ENCODE data around the gene ZKSCAN2.

ZKSCAN2 gene

DNA sequence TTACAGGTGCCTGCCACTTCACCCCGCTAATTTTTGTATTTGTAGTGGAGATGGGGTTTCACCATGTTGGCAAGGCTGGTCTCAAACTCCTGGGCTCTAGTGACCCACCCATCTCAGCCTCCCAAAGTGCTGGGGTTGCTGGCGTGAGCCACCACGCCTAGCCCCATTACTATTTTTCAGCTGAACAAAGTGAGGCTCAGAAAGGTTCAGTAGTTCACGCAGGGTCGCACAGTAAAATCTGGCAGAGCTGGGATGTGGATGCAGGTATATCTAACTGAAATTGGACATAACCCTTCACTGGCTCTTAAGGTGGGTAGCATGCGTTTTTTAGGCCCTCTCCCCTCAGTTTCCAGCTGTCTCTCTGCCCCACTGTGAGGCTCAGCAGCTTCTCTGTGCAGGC, 33.7 kb downstream of the ZKSCAN2 start:
- no peak for DNase-seq (ENCODE audit: low spot score)

GRCh38 chr16:25222959-25223358, 34.7 kb downstream of the ZKSCAN2 start:
- no peak for DNase-seq (ENCODE audit: low spot score)

- no peak for DNase-seq (ENCODE audit: low spot score)
Measured at GRCh38 chr16:25219070-25219737, 38.4 kb downstream of the ZKSCAN2 start.

DNA sequence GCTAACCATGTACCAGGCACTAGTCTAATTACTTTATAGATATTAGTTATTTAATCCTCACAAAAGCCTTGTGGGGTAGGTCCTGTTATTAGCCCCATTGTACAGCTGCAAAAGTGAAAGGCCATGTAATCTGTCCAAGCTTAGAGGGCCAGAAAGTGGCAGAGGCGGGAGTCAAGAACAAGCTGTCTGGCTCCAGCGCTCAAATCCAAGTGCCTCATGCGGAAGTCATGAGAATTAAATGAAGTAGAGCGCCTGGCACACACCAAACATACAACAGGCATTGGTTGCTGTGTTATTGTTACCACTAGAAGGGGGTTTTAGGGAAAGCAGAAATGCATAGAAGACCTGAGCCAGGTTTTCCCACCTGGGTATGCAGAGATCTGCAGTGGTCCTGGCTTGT, 39.7 kb downstream of the ZKSCAN2 start:
- no peak for DNase-seq (ENCODE audit: low spot score)

DNA sequence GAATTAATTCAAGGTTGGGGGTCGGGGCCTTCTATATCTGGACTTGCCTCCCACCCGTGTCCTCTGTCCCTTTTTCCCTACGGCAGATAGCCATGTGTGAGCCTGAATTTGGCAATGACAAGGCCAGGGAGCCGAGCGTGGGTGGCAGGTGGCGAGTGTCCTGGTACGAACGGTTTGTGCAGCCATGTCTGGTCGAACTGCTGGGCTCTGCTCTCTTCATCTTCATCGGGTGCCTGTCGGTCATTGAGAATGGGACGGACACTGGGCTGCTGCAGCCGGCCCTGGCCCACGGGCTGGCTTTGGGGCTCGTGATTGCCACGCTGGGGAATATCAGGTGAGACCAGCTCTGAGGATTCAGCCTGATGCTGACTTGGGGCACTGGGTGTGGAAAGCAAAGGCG, 40.5 kb downstream of the ZKSCAN2 start:
- no peak for DNase-seq (ENCODE audit: low spot score)

DNA sequence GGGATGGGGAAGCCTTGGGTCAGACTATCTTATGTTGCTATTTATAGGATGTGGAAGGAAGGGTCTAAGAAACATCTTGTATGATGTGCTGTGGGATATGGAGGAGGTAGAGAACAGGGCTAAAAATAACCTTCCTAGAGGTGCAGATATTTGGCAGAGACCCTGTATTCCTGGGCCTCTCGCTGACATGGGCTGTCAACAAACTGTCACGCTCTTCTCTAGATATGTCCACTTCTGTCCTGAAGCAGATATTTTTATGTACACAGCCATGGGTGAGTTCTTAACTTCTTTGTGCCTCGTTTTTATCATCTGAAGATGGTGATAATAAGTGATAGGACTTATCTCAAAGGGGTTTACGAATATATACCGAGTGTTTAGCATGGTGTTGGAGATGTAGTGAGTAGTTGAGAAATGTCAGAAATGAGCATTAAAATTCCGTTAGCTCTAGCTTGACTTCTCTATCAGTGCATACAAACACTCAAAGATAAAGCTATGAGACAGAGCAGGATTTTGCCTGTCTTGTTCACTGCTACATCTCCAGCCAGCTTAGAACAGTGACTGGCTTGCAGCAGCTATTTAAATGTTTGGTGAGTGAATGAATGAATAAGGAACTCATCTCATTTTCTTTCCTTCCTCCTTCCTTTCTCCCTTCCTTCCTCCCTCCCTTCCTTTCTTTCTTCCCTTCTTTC, 43.8 kb downstream of the ZKSCAN2 start:
- no peak for DNase-seq (ENCODE audit: low spot score)

GRCh38 chr16:25212636-25213035, 45.0 kb downstream of the ZKSCAN2 start:
- DNase-seq (ENCODE audit: low spot score), result no peak

GRCh38 chr16:25210758-25211157, 46.9 kb downstream of the ZKSCAN2 start:
- peak; percentile 30 for DNase-seq (ENCODE audit: low spot score)

DNA sequence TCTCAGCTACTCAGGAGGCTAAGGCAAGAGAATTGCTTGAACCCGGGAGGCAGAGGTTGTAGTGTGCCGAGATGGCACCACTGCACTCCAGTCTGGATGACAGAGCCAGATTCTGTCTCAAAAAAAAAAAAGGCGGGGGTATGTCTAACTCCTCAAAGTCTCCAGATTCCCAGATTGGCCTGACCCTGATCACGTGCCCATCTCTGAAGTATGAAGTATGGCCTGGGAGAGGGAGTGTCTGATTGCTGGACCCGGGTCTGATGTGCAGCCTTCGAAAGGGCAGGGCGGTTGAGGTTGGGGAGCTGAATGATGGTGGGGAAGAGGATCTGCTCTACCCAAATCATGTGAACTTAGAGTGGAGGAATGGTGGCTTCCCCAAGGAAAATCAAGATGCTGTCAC, 58.2 kb downstream of the ZKSCAN2 start:
- DNase-seq (ENCODE audit: low spot score), result no peak

- no peak for DNase-seq (ENCODE audit: low spot score)
Measured at GRCh38 chr16:25198021-25198420, 59.6 kb downstream of the ZKSCAN2 start.

DNA sequence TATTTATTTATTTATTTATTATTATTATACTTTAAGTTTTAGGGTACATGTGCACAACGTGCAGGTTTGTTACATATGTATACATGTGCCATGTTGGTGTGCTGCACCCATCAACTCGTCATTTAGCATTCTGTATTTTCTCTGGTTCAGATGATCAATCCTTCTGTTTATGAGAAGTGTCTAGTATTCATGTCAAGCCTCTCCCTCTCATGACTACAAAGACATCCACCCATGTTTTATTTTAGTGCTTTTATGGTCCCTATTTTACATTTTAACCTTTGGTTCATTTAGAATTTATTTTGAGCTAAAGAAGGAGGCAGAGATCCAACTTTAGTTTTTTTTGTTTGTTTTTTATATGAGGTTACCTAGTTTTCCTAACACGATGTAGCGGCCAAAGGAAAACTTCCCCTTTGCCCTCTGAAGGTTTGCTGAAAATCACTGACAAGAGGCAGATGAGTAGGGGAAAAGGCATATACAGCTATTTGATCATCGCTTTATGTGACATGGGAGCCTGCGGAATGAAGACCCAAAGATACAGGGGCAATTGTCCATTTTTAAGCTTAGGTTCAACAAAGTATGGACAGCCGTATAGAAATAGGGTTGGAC, 63.3 kb downstream of the ZKSCAN2 start:
- no peak for DNase-seq (ENCODE audit: low spot score)

DNA sequence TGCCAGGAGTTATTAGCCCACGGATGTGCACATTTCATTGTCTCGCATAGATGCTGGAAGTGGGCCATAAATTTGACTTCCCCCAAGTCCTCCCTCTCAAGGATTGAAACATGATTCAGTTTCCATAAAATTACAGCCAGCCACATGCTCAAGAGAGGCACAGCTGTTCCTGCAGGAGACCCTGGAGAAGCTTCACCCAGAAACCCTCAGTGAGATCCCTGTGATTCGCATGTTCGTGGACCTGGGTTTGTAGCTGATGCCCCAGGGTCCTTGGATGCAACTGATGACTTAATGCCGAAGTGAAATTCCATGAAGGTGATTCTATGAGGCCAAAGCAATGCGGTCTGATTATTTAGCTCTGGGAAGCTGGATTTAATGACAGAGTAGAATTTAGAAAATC, 65.5 kb downstream of the ZKSCAN2 start:
- no peak for DNase-seq (ENCODE audit: low spot score)

DNA sequence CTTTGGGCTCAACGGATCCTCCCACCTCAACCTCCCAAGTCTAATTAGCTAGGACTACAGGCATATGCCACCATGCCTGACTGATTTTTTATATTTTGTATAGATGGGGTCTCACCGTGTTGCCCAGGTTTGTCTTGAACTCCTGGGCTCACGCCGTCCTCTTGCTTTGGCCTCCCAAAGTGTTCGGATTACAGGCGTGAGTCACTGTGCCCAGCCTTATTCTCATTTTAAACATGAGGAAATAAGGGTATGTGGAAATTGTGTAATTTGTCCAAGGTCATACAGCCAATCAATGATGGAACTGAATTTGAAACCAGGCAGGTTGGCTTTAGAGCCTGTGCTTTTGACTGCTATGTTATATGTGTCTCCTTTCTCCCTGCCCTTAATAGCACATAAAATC, 68.3 kb downstream of the ZKSCAN2 start:
- no peak for DNase-seq (ENCODE audit: low spot score)

- DNase-seq (ENCODE audit: low spot score), result no peak
Measured at GRCh38 chr16:25187491-25187795, 70.2 kb downstream of the ZKSCAN2 start.
